Keratinocyte (primary cell): ENCODE results near the gene BID.

Source experiments
- CTCF ChIP-seq, 3 experiments: IDR thresholded peaks in 1 of 3; conservative IDR thresholded peaks in 1 of 3; optimal IDR thresholded peaks in 1 of 3; 2 replicates in 2 of 3; 3 replicates in 1 of 3; pipeline versions ENCODE3 to v1.5.1; 2011; ENCODE audit warnings: low read length in 3 of 3, mild to moderate bottlenecking in 3 of 3, moderate library complexity in 2 of 3, control low read depth in 1 of 3, inconsistent platforms in 1 of 3; ENCODE audit not compliant: insufficient read depth in 2 of 3; ENCODE audit errors: extremely low read depth in 1 of 3
- EZH2 ChIP-seq: IDR thresholded peaks from one replicate; pipeline ENCODE4 v1.6.1; 2012; ENCODE audit warnings: inconsistent platforms, mild to moderate bottlenecking, low read length, moderate library complexity

- TF ChIP-seq CTCF (optimal IDR thresholded peaks at IDR 0.05 in 1 of 3, IDR thresholded peaks at IDR 0.05 in 1 of 3, conservative IDR thresholded peaks at IDR 0.05 in 1 of 3; ENCODE audit: extremely low read depth in 1 of 3, insufficient read depth in 2 of 3, low read length in 3 of 3): no peak
- TF ChIP-seq EZH2: no peak
Measured at GRCh38 chr22:17818180-17818579, 43.9 kb upstream of the BID start.
